SK-N-SH (cell line): ENCODE data around the gene N4BP2L2.

Experiments
- CTCF ChIP-seq: fragments of 200-600 bp; sonication (generic); IDR thresholded peaks from 2 replicates; pipeline ENCODE4 v1.6.1; 2017; ENCODE audit warnings: antibody characterized with exemption, mild to moderate bottlenecking, moderate library complexity
- EP300 ChIP-seq, 2 experiments: IDR thresholded peaks; 2 replicates each; pipeline versions ENCODE4 v1.4.0 to v1.6.1; 2012; ENCODE audit warnings: borderline replicate concordance in 1 of 2, low read depth in 1 of 2, low read length in 1 of 2
- GATA2 ChIP-seq: sonication (generic); formaldehyde crosslinking; IDR thresholded peaks from 2 replicates; pipeline ENCODE4 v1.5.0; 2020; ENCODE audit warnings: mild to moderate bottlenecking, missing genetic modification reagents
- NFIC ChIP-seq: IDR thresholded peaks from 2 replicates; pipeline ENCODE4 v1.4.0; 2012; ENCODE audit warnings: borderline replicate concordance
- POLR2AphosphoS5 ChIP-seq: IDR thresholded peaks from 2 replicates; pipeline ENCODE4 v1.6.1; 2012; ENCODE audit warnings: low read depth, low read length
- RAD21 ChIP-seq: IDR thresholded peaks from 2 replicates; pipeline ENCODE4 v1.6.1; 2012; ENCODE audit warnings: mild to moderate bottlenecking, low read length
- REST ChIP-seq: IDR thresholded peaks from 2 replicates; pipeline ENCODE4 v1.6.1; 2012; ENCODE audit warnings: mild to moderate bottlenecking, low read depth, low read length, moderate library complexity
- RXRA ChIP-seq: IDR thresholded peaks from 2 replicates; pipeline ENCODE4 v1.4.0; 2012; ENCODE audit warnings: low read depth, mild to moderate bottlenecking, borderline replicate concordance
- SIN3A ChIP-seq: IDR thresholded peaks from 2 replicates; pipeline ENCODE4 v1.6.1; 2012; ENCODE audit warnings: low read depth, mild to moderate bottlenecking, low read length, moderate library complexity, borderline replicate concordance
- USF2 ChIP-seq: fragments of 150-350 bp; IDR thresholded peaks from 2 replicates; pipeline ENCODE4 v1.6.1; 2017; ENCODE audit warnings: antibody characterized with exemption, low read length, low read depth, borderline replicate concordance

GRCh38 chr13:32577032-32577431, 38.4 kb upstream of the N4BP2L2 start:
- TF ChIP-seq RAD21 (no peak), REST (no peak), CTCF (no peak), POLR2AphosphoS5 (no peak), GATA2 (CRISPR knock-in tag) (no peak), RXRA (no peak), NFIC (no peak), SIN3A (no peak), EP300 (IDR thresholded peaks at IDR 0.05; ENCODE audit: borderline replicate concordance in 1 of 2, low read depth in 1 of 2, low read length in 1 of 2) (no peak), USF2 (no peak)
